ENCODE measurements around the gene PRDX2. TPM values are rescaled to one million over a fixed set of nuclear protein-coding genes. Genes with fewer than 3 reads are reported as not detected.

The PRDX2 gene
- total RNA-seq, 6 experiments from 2014 or later: 214 to 269 (median 229) TPM

DNA sequence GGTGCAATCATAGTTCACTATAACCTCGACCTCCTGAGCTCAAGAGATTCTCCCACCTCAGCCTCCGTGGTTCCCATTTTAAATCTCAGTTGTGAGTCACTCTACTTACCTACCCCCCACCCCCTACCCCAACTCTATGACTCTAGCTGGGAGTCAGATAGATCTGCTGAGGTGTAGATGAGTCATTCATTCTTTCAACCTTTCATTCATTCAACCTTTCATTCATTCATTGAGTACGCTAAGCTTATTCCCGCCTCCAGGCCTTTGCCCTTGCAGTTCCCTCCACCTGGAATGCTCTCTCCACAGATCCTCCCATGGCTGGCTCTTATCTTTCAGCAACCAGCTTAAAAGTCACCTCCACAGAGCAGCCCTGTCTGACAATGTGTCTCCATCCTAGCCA is 35.6 kb upstream of the PRDX2 start:
- H3K4me3 Mint-ChIP-seq: no peak overlapping the region
- peaks cover 54% of the 10 kb centered on the region for H3K27me3 Mint-ChIP-seq (ENCODE audit: insufficient read depth)
- TF ChIP-seq, protein P1, sequence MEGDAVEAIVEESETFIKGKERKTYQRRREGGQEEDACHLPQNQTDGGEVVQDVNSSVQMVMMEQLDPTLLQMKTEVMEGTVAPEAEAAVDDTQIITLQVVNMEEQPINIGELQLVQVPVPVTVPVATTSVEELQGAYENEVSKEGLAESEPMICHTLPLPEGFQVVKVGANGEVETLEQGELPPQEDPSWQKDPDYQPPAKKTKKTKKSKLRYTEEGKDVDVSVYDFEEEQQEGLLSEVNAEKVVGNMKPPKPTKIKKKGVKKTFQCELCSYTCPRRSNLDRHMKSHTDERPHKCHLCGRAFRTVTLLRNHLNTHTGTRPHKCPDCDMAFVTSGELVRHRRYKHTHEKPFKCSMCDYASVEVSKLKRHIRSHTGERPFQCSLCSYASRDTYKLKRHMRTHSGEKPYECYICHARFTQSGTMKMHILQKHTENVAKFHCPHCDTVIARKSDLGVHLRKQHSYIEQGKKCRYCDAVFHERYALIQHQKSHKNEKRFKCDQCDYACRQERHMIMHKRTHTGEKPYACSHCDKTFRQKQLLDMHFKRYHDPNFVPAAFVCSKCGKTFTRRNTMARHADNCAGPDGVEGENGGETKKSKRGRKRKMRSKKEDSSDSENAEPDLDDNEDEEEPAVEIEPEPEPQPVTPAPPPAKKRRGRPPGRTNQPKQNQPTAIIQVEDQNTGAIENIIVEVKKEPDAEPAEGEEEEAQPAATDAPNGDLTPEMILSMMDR (IDR thresholded peaks at IDR 0.05): no peak
- H3K27ac Mint-ChIP-seq: no peak overlapping the region
- H3K36me3 Mint-ChIP-seq (ENCODE audit: low read depth): no peaks in the 10 kb centered on the region
- H3K9me3 Mint-ChIP-seq: no peaks in the 10 kb centered on the region
- H3K4me1 Mint-ChIP-seq (ENCODE audit: low read depth): peaks cover 17% of the 10 kb centered on the region; the same call in 1 of the 2 replicates
- DNase-seq: no peak

DNA sequence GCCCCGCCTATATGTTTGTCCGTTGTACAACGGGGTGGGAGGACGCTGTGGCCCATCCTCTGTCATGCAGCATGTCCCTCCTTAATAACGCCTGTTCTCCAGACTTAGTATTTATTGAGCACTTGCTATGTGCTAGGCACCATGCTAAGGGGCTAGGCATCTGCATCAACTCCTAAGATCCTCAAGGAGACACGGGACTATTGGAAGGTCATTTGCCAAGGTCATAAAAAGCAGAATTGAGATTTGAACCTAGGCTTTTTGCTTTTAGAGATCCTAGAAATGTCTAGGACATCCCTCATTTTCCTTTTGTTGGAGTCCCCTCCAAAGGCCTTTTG is 34.9 kb upstream of the PRDX2 start:
- TF ChIP-seq, protein P1 (IDR thresholded peaks at IDR 0.05): no peak
- no peak for DNase-seq
- Mint-ChIP-seq H3K36me3 (ENCODE audit: low read depth) (no peaks in the 10 kb centered on the region), H3K27ac (no peak overlapping the region), H3K27me3 (ENCODE audit: insufficient read depth) (peaks cover 52% of the 10 kb centered on the region), H3K4me1 (ENCODE audit: low read depth) (peaks cover 17% of the 10 kb centered on the region; the same call in 1 of the 2 replicates), H3K9me3 (no peaks in the 10 kb centered on the region), H3K4me3 (no peak overlapping the region)

DNA sequence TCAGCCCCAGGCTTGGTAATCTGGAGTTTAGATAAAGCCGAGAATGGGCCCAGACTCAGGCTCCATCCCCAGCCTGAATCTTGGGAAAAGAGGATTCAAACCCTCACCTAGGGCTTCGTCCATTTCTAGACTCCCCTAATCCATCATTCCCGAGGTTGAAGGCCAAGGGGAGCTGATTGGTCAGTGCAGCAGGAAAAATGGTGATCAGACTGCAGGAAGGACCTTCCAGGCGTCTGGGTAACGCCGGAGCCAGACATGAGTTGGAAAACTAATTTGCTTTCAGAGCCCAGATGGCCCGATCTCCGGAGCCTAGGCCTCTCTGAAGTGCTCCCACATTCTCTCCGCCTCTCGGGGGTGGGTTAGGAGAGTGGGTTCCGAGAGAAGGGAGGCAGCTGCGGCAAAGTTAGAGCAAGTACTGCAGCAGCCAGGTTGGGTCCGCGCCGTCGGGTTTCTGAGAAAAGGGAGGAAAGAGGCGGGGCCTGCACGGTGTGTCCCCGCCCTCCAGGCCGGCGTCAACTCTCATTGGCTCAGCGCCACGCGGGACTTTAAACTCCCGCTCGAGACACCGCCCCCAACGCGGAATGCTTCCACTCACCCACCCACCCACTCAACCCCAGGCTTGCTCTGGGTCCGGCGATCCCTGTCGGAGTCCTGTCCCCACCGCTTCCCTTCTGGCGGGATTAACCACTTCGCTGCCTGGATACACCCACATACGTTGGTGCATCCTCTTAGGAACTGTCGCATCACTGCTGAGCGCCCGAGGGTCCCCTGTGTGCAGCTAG is 33.6 kb upstream of the PRDX2 start:
- Mint-ChIP-seq H3K36me3 (ENCODE audit: low read depth) (no peaks in the 10 kb centered on the region), H3K9me3 (no peaks in the 10 kb centered on the region), H3K27ac (no peak overlapping the region), H3K4me3 (no peak overlapping the region), H3K4me1 (ENCODE audit: low read depth) (peaks cover 17% of the 10 kb centered on the region; the same call in 1 of the 2 replicates), H3K27me3 (ENCODE audit: insufficient read depth) (peaks cover 48% of the 10 kb centered on the region)
- TF ChIP-seq, protein P1 (IDR thresholded peaks at IDR 0.05): no peak
- no peak for DNase-seq

DNA sequence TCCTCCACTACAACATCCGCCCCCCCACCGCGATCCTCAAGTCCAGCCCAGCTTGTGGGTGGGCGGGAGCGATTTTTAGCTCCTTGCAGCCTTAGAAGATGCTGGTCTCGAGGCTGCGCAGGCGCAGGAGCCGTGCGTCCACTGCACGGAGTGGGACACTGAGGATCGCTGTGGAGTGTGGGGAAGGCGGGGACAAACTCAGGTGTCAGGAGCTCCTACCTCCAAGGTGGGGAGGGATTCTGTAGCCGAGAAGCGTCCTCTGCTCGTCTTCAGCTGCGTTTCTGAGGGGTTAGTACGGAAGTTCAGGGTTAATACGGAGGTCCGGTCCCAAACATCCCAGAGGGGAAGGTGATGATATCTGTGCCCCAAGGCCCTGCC is 33.0 kb upstream of the PRDX2 start, which contains the start of gene RTBDN:
RTBDN (minus strand) TSS at position 14 of the 378 bp plus-strand sequence. CDS start 4,600 bp downstream, outside the sequence.
- no peak for DNase-seq
- Mint-ChIP-seq H3K9me3 (no peaks in the 10 kb centered on the region), H3K36me3 (ENCODE audit: low read depth) (no peaks in the 10 kb centered on the region), H3K4me1 (ENCODE audit: low read depth) (peaks cover 17% of the 10 kb centered on the region; the same call in 1 of the 2 replicates), H3K27ac (no peak within 1 kb of the TSS), H3K27me3 (ENCODE audit: insufficient read depth) (peaks cover 48% of the 10 kb centered on the region), H3K4me3 (no peak within 1 kb of the TSS; the same call in 1 of the 2 replicates)
- TF ChIP-seq, protein P1 (IDR thresholded peaks at IDR 0.05): no peak

DNA sequence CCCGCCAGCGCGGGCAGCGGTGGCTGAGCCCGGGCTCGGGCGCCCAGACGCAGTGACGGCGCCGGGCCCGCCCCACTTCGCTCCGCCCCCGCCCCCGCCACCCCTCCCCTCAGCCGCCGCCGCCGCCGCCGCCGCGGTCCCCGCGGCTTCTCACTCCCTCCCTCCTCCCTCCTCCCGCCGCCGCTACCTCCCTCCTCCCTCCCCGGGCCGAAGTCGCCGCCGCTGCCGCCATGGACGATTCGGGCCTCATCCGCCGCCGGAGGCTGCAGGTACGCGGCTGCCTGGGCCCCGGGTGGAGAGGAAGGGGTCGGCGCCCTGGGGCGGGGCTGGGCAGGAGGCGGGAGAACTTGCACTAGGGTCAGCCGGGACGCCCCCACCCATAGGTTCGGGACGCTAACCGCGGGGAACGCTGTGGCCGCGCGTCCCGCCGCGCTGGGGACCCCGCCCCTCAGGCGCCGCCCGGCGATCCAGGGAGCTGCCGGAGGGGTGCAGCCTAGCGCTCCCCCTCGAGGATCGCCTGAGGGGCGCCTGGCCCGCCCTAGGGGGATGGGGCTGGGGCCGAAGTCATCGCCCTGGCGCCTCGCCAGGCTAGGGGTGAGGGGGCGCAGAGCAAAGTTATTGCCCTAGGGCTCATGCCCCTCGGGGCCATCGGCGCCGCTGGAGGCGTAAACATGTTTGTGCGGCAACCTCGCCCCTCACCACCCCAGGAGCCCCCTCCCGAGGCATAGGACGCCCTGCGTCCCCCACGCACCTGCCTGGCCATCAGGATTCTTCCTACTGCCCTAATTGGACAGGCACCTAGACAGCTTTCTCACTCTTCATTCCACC is 32.4 kb upstream of the PRDX2 start:
- Mint-ChIP-seq H3K9me3 (no peaks in the 10 kb centered on the region), H3K36me3 (ENCODE audit: low read depth) (no peaks in the 10 kb centered on the region), H3K27me3 (ENCODE audit: insufficient read depth) (peaks cover 42% of the 10 kb centered on the region), H3K27ac (no peak overlapping the region), H3K4me3 (no peak overlapping the region), H3K4me1 (ENCODE audit: low read depth) (peaks cover 17% of the 10 kb centered on the region; the same call in 1 of the 2 replicates)
- TF ChIP-seq, protein P1 (IDR thresholded peaks at IDR 0.05): no peak
- no peak for DNase-seq
